HepG2 (cell line): ENCODE results near the gene RDH12. TPM values are rescaled to one million over a fixed set of nuclear protein-coding genes. Genes with fewer than 3 reads are reported as not detected.
A peak's percentile ranks its signal among the peaks of the same experiment; 100 is the strongest.

Experiments
- KDM2A ChIP-seq: sonication (generic); formaldehyde crosslinking; IDR thresholded peaks from 2 replicates; pipeline ENCODE4 v1.4.0; 2020; ENCODE audit warnings: low read depth, missing genetic modification reagents, borderline replicate concordance
- RAD21 ChIP-seq: fragments of 450-650 bp; formaldehyde crosslinking; IDR thresholded peaks from 2 replicates; pipeline ENCODE4 v1.5.0; 2020; ENCODE audit warnings: mild to moderate bottlenecking
- SMAD3 ChIP-seq: sonication (generic); formaldehyde crosslinking; IDR thresholded peaks from 2 replicates; pipeline ENCODE4 v1.4.0; 2020; ENCODE audit warnings: missing genetic modification reagents
- SP140L ChIP-seq: sonication (generic); formaldehyde crosslinking; IDR thresholded peaks from 2 replicates; pipeline ENCODE4 v1.4.0; 2020; ENCODE audit warnings: missing genetic modification reagents, borderline replicate concordance
- TAF15 ChIP-seq: fragments of 200-400 bp; formaldehyde crosslinking; IDR thresholded peaks from one replicate; pipeline ENCODE4 v1.6.1; 2018; ENCODE audit warnings: mild to moderate bottlenecking, low read depth, low read length; ENCODE audit not compliant: poor library complexity, severe bottlenecking
- ZNF235 ChIP-seq: sonication (generic); formaldehyde crosslinking; IDR thresholded peaks from 2 replicates; pipeline ENCODE4 v1.8.1; 2023; ENCODE audit warnings: mild to moderate bottlenecking, missing genetic modification reagents, borderline replicate concordance
- ZNF75D ChIP-seq: sonication (generic); formaldehyde crosslinking; IDR thresholded peaks from 2 replicates; pipeline ENCODE4 v1.8.1; 2023; ENCODE audit warnings: missing genetic modification reagents, mild to moderate bottlenecking, borderline replicate concordance
- polyA plus RNA-seq, 8 experiments: library from polyadenylated mRNA; depleted of rRNA in 3 of 8; stranded (reverse) in 7 of 8; unstranded in 1 of 8; fragments of >200 nt; fragmentation: Illumina TruSeq in 4 of 8; extraction: Trizol in 4 of 8; gene quantifications; 2 replicates each; pipeline versions ENCODE4 v1.2.1 to v1.2.3, GENCODE V29; 2011 to 2016; ENCODE audit warnings: low read depth in 4 of 8, missing spikeins in 1 of 8, mixed read lengths in 1 of 8; ENCODE audit not compliant: insufficient read depth in 1 of 8
- total RNA-seq, 5 experiments: library from RNA; depleted of rRNA; stranded (reverse); fragments of >200 nt; fragmentation: Illumina TruSeq; extraction: Trizol; gene quantifications; 2 replicates each; pipeline ENCODE4 v1.2.3, GENCODE V29; 2016; ENCODE audit warnings: low read depth in 1 of 5
- TF ChIP-seq, protein P1 (sequence below): sonication (generic); formaldehyde crosslinking; IDR thresholded peaks from 2 replicates; pipeline ENCODE4 v1.4.0; 2020; ENCODE audit warnings: missing genetic modification reagents
- TF ChIP-seq, protein P2 (sequence below), 2 experiments: fragments of 450-650 bp in 1 of 2; sonication (generic) in 1 of 2; formaldehyde crosslinking in 1 of 2; IDR thresholded peaks; 2 replicates each; pipeline versions ENCODE4 v1.6.1 to v1.8.0; 2016 to 2022; ENCODE audit warnings: antibody characterized with exemption in 1 of 2, mild to moderate bottlenecking in 1 of 2, missing genetic modification reagents in 1 of 2
- TF ChIP-seq, protein P3 (sequence below): IDR thresholded peaks from 2 replicates; pipeline ENCODE4 v1.6.1; 2012; ENCODE audit warnings: low read depth, low read length, improper control_type of control experiment
- TF ChIP-seq, protein P4 (sequence below): sonication (generic); formaldehyde crosslinking; IDR thresholded peaks from 2 replicates; pipeline ENCODE4 v1.5.0; 2020; ENCODE audit warnings: mild to moderate bottlenecking, missing genetic modification reagents

The RDH12 gene
- total and polyA plus RNA-seq, 2 of the 13 experiments (the other 11 are each of a cell fraction or from before 2014, with no cell fraction given), result 1.6 to 2.1 TPM

DNA sequence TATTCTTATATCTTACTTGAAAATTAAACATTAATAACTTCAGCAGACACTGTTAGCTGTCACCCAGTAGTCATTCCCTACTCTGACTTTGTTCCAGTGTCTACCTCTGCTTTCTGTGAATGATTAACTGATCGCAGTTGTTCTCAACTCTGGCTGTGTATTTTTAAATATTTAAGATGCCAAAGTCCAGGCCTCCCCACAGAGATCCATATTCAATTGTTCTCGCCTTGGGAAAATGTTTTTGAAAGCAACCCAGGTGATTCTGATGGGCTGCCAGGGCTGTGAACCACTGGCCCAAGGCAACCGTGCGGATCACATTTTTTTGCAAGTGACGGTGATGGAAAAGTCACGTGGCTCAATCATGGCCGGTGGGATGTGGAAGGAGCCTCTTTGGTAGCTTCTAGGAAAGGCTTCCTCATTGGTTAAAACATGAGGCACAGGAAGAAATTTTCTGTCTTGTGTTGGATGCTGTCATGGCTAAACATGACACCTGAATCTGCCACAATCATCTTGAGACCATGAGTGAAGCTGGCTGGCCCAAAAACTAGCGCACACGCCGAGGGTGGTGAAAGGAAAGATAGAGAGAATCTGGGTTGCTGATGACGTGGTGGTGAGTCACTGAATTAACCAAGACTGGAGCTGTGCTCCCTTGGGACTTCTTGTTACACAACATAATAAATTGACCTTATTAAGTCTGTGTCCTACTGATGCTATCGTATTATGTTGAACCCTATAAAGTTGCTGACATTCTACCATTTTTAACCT lies 37.2 kb downstream of the RDH12 start (continued):
- TF ChIP-seq, protein P1, sequence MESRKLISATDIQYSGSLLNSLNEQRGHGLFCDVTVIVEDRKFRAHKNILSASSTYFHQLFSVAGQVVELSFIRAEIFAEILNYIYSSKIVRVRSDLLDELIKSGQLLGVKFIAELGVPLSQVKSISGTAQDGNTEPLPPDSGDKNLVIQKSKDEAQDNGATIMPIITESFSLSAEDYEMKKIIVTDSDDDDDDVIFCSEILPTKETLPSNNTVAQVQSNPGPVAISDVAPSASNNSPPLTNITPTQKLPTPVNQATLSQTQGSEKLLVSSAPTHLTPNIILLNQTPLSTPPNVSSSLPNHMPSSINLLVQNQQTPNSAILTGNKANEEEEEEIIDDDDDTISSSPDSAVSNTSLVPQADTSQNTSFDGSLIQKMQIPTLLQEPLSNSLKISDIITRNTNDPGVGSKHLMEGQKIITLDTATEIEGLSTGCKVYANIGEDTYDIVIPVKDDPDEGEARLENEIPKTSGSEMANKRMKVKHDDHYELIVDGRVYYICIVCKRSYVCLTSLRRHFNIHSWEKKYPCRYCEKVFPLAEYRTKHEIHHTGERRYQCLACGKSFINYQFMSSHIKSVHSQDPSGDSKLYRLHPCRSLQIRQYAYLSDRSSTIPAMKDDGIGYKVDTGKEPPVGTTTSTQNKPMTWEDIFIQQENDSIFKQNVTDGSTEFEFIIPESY (CRISPR knock-in tag), result 0 out of 2 replicates have a peak, but pooled peaks have one; percentile 32
- TF ChIP-seq, protein P2, sequence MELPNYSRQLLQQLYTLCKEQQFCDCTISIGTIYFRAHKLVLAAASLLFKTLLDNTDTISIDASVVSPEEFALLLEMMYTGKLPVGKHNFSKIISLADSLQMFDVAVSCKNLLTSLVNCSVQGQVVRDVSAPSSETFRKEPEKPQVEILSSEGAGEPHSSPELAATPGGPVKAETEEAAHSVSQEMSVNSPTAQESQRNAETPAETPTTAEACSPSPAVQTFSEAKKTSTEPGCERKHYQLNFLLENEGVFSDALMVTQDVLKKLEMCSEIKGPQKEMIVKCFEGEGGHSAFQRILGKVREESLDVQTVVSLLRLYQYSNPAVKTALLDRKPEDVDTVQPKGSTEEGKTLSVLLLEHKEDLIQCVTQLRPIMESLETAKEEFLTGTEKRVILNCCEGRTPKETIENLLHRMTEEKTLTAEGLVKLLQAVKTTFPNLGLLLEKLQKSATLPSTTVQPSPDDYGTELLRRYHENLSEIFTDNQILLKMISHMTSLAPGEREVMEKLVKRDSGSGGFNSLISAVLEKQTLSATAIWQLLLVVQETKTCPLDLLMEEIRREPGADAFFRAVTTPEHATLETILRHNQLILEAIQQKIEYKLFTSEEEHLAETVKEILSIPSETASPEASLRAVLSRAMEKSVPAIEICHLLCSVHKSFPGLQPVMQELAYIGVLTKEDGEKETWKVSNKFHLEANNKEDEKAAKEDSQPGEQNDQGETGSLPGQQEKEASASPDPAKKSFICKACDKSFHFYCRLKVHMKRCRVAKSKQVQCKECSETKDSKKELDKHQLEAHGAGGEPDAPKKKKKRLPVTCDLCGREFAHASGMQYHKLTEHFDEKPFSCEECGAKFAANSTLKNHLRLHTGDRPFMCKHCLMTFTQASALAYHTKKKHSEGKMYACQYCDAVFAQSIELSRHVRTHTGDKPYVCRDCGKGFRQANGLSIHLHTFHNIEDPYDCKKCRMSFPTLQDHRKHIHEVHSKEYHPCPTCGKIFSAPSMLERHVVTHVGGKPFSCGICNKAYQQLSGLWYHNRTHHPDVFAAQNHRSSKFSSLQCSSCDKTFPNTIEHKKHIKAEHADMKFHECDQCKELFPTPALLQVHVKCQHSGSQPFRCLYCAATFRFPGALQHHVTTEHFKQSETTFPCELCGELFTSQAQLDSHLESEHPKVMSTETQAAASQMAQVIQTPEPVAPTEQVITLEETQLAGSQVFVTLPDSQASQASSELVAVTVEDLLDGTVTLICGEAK (IDR thresholded peaks at IDR 0.05), result no peak
- TF ChIP-seq, protein P2 (CRISPR knock-in tag; IDR thresholded peaks at IDR 0.05), result peak; percentile 58; the same call in 1 of the 2 replicates
- TF ChIP-seq ZNF235 (CRISPR knock-in tag), result no peak
- TF ChIP-seq SMAD3 (CRISPR knock-in tag), result 0 out of 2 replicates have a peak, but pooled peaks have one; percentile 7
- TF ChIP-seq, protein P3, sequence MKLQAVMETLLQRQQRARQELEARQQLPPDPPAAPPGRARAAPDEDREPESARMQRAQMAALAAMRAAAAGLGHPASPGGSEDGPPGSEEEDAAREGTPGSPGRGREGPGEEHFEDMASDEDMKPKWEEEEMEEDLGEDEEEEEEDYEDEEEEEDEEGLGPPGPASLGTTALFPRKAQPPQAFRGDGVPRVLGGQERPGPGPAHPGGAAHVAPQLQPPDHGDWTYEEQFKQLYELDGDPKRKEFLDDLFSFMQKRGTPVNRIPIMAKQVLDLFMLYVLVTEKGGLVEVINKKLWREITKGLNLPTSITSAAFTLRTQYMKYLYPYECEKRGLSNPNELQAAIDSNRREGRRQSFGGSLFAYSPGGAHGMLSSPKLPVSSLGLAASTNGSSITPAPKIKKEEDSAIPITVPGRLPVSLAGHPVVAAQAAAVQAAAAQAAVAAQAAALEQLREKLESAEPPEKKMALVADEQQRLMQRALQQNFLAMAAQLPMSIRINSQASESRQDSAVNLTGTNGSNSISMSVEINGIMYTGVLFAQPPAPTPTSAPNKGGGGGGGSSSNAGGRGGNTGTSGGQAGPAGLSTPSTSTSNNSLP, result peak; percentile 55
- TF ChIP-seq RAD21 (CRISPR knock-in tag), result no peak
- TF ChIP-seq ZNF75D (CRISPR knock-in tag), result no peak
- no peak for TF ChIP-seq TAF15
- no peak for TF ChIP-seq SP140L
- TF ChIP-seq, protein P4, sequence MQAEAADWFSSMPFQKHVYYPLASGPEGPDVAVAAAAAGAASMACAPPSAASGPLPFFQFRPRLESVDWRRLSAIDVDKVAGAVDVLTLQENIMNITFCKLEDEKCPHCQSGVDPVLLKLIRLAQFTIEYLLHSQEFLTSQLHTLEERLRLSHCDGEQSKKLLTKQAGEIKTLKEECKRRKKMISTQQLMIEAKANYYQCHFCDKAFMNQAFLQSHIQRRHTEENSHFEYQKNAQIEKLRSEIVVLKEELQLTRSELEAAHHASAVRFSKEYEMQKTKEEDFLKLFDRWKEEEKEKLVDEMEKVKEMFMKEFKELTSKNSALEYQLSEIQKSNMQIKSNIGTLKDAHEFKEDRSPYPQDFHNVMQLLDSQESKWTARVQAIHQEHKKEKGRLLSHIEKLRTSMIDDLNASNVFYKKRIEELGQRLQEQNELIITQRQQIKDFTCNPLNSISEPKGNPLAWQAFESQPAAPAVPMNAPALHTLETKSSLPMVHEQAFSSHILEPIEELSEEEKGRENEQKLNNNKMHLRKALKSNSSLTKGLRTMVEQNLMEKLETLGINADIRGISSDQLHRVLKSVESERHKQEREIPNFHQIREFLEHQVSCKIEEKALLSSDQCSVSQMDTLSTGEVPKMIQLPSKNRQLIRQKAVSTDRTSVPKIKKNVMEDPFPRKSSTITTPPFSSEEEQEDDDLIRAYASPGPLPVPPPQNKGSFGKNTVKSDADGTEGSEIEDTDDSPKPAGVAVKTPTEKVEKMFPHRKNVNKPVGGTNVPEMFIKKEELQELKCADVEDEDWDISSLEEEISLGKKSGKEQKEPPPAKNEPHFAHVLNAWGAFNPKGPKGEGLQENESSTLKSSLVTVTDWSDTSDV (CRISPR knock-in tag), result no peak
- peak; percentile 65; the same call in 1 of the 2 replicates for TF ChIP-seq KDM2A (CRISPR knock-in tag)
